ENCODE measurements around the gene FGF11. TPM values are rescaled to one million over a fixed set of nuclear protein-coding genes. Genes with fewer than 3 reads are reported as not detected.
A peak's percentile ranks its signal among the peaks of the same experiment; 100 is the strongest.

The FGF11 gene
- total and polyA plus RNA-seq, 2 of the 4 experiments (the other 2 are of a cell fraction), result 0.18 to 1.1 TPM

GRCh38 chr17:7417056-7417655 lies 22.2 kb upstream of the FGF11 start:
- TF ChIP-seq USF2 (IDR thresholded peaks at IDR 0.05; ENCODE audit: low read depth, low read length) (no peak), ELK1 (IDR thresholded peaks at IDR 0.05; ENCODE audit: borderline replicate concordance, low read depth, low read length) (no peak), RFX5 (IDR thresholded peaks at IDR 0.05; ENCODE audit: low read depth, low read length) (no peak), NFE2L2 (IDR thresholded peaks at IDR 0.05; ENCODE audit: low read depth, low read length) (no peak), CEBPB (IDR thresholded peaks at IDR 0.05; ENCODE audit: low read depth, low read length) (no peak), FOS (IDR thresholded peaks at IDR 0.05; ENCODE audit: low read depth, low read length) (no peak), BHLHE40 (IDR thresholded peaks at IDR 0.05; ENCODE audit: low read depth, low read length) (no peak), MAZ (IDR thresholded peaks at IDR 0.05; ENCODE audit: borderline replicate concordance, low read depth, low read length) (no peak)
- H2BK20ac ChIP-seq (ENCODE audit: low read depth, low read length), result no peak overlapping the region
- no peak overlapping the region for H3K56ac ChIP-seq (ENCODE audit: extremely low read depth, insufficient read depth, low read length)
- no peak overlapping the region for H3K14ac ChIP-seq (replicated peaks; ENCODE audit: low read depth, low read length)
- no TSS peak for BruUV-seq (replicated peaks)
- no peak overlapping the region for H3K9ac ChIP-seq (ENCODE audit: low read depth, low read length)
- no peak overlapping the region for H2BK120ac ChIP-seq (ENCODE audit: low read depth, low read length)
- H2AFZ ChIP-seq (replicated peaks; ENCODE audit: low read length, poor library complexity), result no peak overlapping the region
- 96% methylated on average over 24 of the region's 54 CpGs; no CpG with 5 or more reads in 1 of the 2 experiments for WGBS, 2 experiments (ENCODE audit: extremely low coverage in 2 of 2, insufficient read length in 1 of 2)
- H3K9me3 ChIP-seq (ENCODE audit: control insufficient read depth, insufficient read depth, low read length), result no peaks in the 10 kb centered on the region
- no peak overlapping the region for H2AK5ac ChIP-seq (ENCODE audit: low read depth, low read length)
- H2BK5ac ChIP-seq (ENCODE audit: low read depth, low read length, poor library complexity, severe bottlenecking), result no peak overlapping the region
- H3K27ac ChIP-seq (ENCODE audit: insufficient read depth, low read length), result no peak overlapping the region
- DNase-seq, result no peak
- no peak overlapping the region for H2BK15ac ChIP-seq (ENCODE audit: low read depth, low read length)
- intact Hi-C loops (cut with micrococcal nuclease) (no loop called here), dilution Hi-C loops (cut with HindIII; ENCODE audit: low sequenced_read_pairs, unreplicated experiment) (no loop called here), in situ Hi-C loops (cut with MboI; ENCODE audit: low sequenced_read_pairs) (no loop called here)
- H3K18ac ChIP-seq (ENCODE audit: low read depth, low read length), result no peak overlapping the region
- ATAC-seq (ENCODE audit: low read depth), result no peak
- H3K4me1 ChIP-seq (ENCODE audit: control insufficient read depth, insufficient read depth, low read length), result peaks cover 4% of the 10 kb centered on the region; the same call in 1 of the 2 replicates
- ChIA-PET POLR2A (ENCODE audit: unreplicated experiment) (no interaction called here), CTCF (no interaction called here)
- no peak overlapping the region for H4K5ac ChIP-seq (ENCODE audit: low read depth, low read length)
- no peak overlapping the region for H3K4me2 ChIP-seq (ENCODE audit: low read depth, low read length)
- no peak overlapping the region for H3K23ac ChIP-seq (ENCODE audit: low read depth, low read length)
- H4K20me1 ChIP-seq (ENCODE audit: insufficient read depth, low read length), result peaks cover 7% of the 10 kb centered on the region; the same call in 1 of the 2 replicates
- H3K27me3 ChIP-seq (ENCODE audit: control insufficient read depth, insufficient read depth, low read length), result no peaks in the 10 kb centered on the region
- H3K79me1 ChIP-seq (ENCODE audit: low read depth in 1 of 2, low read length in 2 of 2), result no peaks in the 10 kb centered on the region; a peak in 1 of 4 replicates
- no peak overlapping the region for H3K4me3 ChIP-seq (ENCODE audit: insufficient read depth, low read depth, low read length)
- H4K91ac ChIP-seq (ENCODE audit: insufficient read depth, low read depth, low read length), result no peak overlapping the region
- H2AK9ac ChIP-seq (replicated peaks; ENCODE audit: low read depth, low read length, poor library complexity), result peak overlapping the region; percentile 0
- H3K9me1 ChIP-seq (ENCODE audit: insufficient read depth, low read length), result peaks cover 2% of the 10 kb centered on the region; the same call in 1 of the 2 replicates
- H4K8ac ChIP-seq (ENCODE audit: low read depth in 2 of 2, low read length in 2 of 2), result no peak overlapping the region
- H3K36me3 ChIP-seq (ENCODE audit: control insufficient read depth, insufficient read depth, low read length), result peaks cover 27% of the 10 kb centered on the region
- H3K4ac ChIP-seq (ENCODE audit: low read depth, low read length), result no peak overlapping the region
